Breast epithelium (tissue), 3 donors: ENCODE results near the gene ABHD14A.

Experiments used
- CTCF ChIP-seq, 3 donors: fragments of 450-650 bp; IDR thresholded peaks; one replicate each; pipeline ENCODE4 v1.5.1; 2016 to 2017; ENCODE audit warnings: antibody characterized with exemption in 3 of 3, mild to moderate bottlenecking in 3 of 3, moderate library complexity in 3 of 3
- POLR2A ChIP-seq: fragments of 450-650 bp; IDR thresholded peaks from one replicate; pipeline ENCODE4 v1.6.1; 2016; ENCODE audit warnings: antibody characterized with exemption, mild to moderate bottlenecking, moderate library complexity
- POLR2AphosphoS5 ChIP-seq, 3 donors: sonication (generic); formaldehyde crosslinking; IDR thresholded peaks; one replicate each; pipeline ENCODE4 v1.6.1; 2017; ENCODE audit warnings: antibody characterized with exemption in 3 of 3

GRCh38 chr3:51974963-51975851 lies at the start of gene ABHD14A:
- no peak for TF ChIP-seq POLR2A
- TF ChIP-seq CTCF (IDR thresholded peaks at IDR 0.05): no peak
- peak in 2 of 3 donors; percentile 20 to 38 for TF ChIP-seq POLR2AphosphoS5 (IDR thresholded peaks at IDR 0.05)
